DOHH2 (cell line): Measurements from ENCODE around the gene GLRX.

Source experiments
- H3F3A ChIP-seq: fragments of 200-600 bp; sonication (generic), shearing (Covaris generic); 2 replicates; pipeline ENCODE4 v1.6.0; 2016; ENCODE audit warnings: antibody characterized with exemption, mild to moderate bottlenecking; ENCODE audit not compliant: control insufficient read depth, insufficient read depth
- H3K27ac ChIP-seq: fragments of 200-600 bp; sonication (generic); 2 replicates; pipeline ENCODE4 v1.5.1; 2014; ENCODE audit warnings: low read depth, mild to moderate bottlenecking, low read length, moderate library complexity
- H3K27me3 ChIP-seq: fragments of 200-600 bp; sonication (generic); 2 replicates; pipeline ENCODE4 v1.6.1; 2014; ENCODE audit warnings: mild to moderate bottlenecking, low read length, mixed read lengths; ENCODE audit not compliant: control insufficient read depth
- H3K36me3 ChIP-seq: fragments of 200-600 bp; sonication (generic); 2 replicates; pipeline ENCODE4 v1.6.1; 2014; ENCODE audit warnings: mild to moderate bottlenecking, low read length, moderate library complexity, mixed read lengths; ENCODE audit not compliant: control insufficient read depth
- H3K4me1 ChIP-seq: fragments of 200-600 bp; sonication (generic); 2 replicates; pipeline ENCODE4 v1.6.1; 2014; ENCODE audit warnings: mild to moderate bottlenecking, low read length, mixed read lengths; ENCODE audit not compliant: control insufficient read depth
- H3K4me2 ChIP-seq: fragments of 200-600 bp; sonication (generic); 2 replicates; pipeline ENCODE4 v1.6.0; 2014; ENCODE audit warnings: mild to moderate bottlenecking, low read length, moderate library complexity
- H3K4me3 ChIP-seq: fragments of 200-600 bp; sonication (generic); 2 replicates; pipeline ENCODE4 v1.5.1; 2014; ENCODE audit warnings: mild to moderate bottlenecking, low read length, mixed read lengths
- H3K79me2 ChIP-seq: fragments of 200-600 bp; sonication (generic); 2 replicates; pipeline ENCODE4 v1.6.1; 2014; ENCODE audit warnings: mild to moderate bottlenecking, low read length, mixed read lengths; ENCODE audit not compliant: control insufficient read depth
- H3K9me2 ChIP-seq: fragments of 200-600 bp; sonication (generic); replicated peaks from 2 replicates; pipeline ENCODE4 v1.6.1; 2014; ENCODE audit warnings: mild to moderate bottlenecking, low read length, mixed read lengths; ENCODE audit not compliant: control insufficient read depth
- H3K9me3 ChIP-seq: fragments of 200-600 bp; sonication (generic); 2 replicates; pipeline ENCODE4 v1.6.1; 2014; ENCODE audit warnings: antibody characterized with exemption, low read length, mixed read lengths; ENCODE audit not compliant: control insufficient read depth, insufficient read depth
- H4K20me1 ChIP-seq: fragments of 200-600 bp; sonication (generic); 2 replicates; pipeline ENCODE4 v1.6.0; 2014; ENCODE audit warnings: low read depth, mild to moderate bottlenecking, antibody characterized with exemption, low read length, moderate library complexity; ENCODE audit not compliant: control insufficient read depth, insufficient read depth
- CTCF ChIP-seq: fragments of 200-600 bp; sonication (generic); IDR thresholded peaks from one replicate; pipeline ENCODE4 v1.5.1; 2014; ENCODE audit warnings: antibody characterized with exemption, mild to moderate bottlenecking, low read depth, low read length; ENCODE audit not compliant: poor library complexity, severe bottlenecking
- EZH2phosphoT487 ChIP-seq: fragments of 200-600 bp; sonication (generic); IDR thresholded peaks from 2 replicates; pipeline ENCODE4 v1.6.1; 2017; ENCODE audit warnings: borderline replicate concordance, mild to moderate bottlenecking, antibody characterized with exemption, low read length, moderate library complexity, mixed read lengths

The GLRX gene

GRCh38 chr5:95806687-95807086 lies 15.8 kb downstream of the GLRX start:
- H3K9me2 ChIP-seq = no peaks in the 10 kb centered on the region
- H3K79me2 ChIP-seq = no peaks in the 10 kb centered on the region
- TF ChIP-seq EZH2phosphoT487 (no peak), CTCF (no peak)
- 0 out of 2 replicates have a peak, but pooled peaks cover 3% of the 10 kb centered on the region for H3F3A ChIP-seq
- H3K4me1 ChIP-seq = peaks cover 27% of the 10 kb centered on the region
- no peaks in the 10 kb centered on the region for H3K9me3 ChIP-seq
- no peaks in the 10 kb centered on the region for H4K20me1 ChIP-seq
- no peak overlapping the region for H3K27ac ChIP-seq
- no peak overlapping the region for H3K4me2 ChIP-seq
- no peaks in the 10 kb centered on the region for H3K27me3 ChIP-seq
- no peaks in the 10 kb centered on the region for H3K36me3 ChIP-seq
- H3K4me3 ChIP-seq = no peak overlapping the region

- Histone ChIP-seq H3K4me2 (no peak overlapping the region), H3K27ac (no peak overlapping the region), H3K9me3 (no peaks in the 10 kb centered on the region), H3K4me3 (no peak overlapping the region), H3K4me1 (peaks cover 24% of the 10 kb centered on the region), H3F3A (0 out of 2 replicates have a peak, but pooled peaks cover 3% of the 10 kb centered on the region), H3K27me3 (no peaks in the 10 kb centered on the region), H3K9me2 (no peaks in the 10 kb centered on the region), H3K36me3 (no peaks in the 10 kb centered on the region), H3K79me2 (no peaks in the 10 kb centered on the region), H4K20me1 (no peaks in the 10 kb centered on the region)
- TF ChIP-seq CTCF (no peak), EZH2phosphoT487 (no peak)
Measured at GRCh38 chr5:95804736-95805539, 17.6 kb downstream of the GLRX start.

GRCh38 chr5:95803271-95804148 lies 19.0 kb downstream of the GLRX start:
- H3K4me3 ChIP-seq = no peak overlapping the region
- H3K27me3 ChIP-seq = no peaks in the 10 kb centered on the region
- H3K36me3 ChIP-seq = no peaks in the 10 kb centered on the region
- no peaks in the 10 kb centered on the region for H4K20me1 ChIP-seq
- no peaks in the 10 kb centered on the region for H3K9me2 ChIP-seq
- peaks cover 11% of the 10 kb centered on the region for H3K4me1 ChIP-seq
- 0 out of 2 replicates have a peak, but pooled peaks cover 2% of the 10 kb centered on the region for H3F3A ChIP-seq
- TF ChIP-seq CTCF = no peak
- TF ChIP-seq EZH2phosphoT487 = no peak
- no peaks in the 10 kb centered on the region for H3K9me3 ChIP-seq
- no peak overlapping the region for H3K27ac ChIP-seq
- no peak overlapping the region for H3K4me2 ChIP-seq
- H3K79me2 ChIP-seq = no peaks in the 10 kb centered on the region
